Stimulated activated CD4-positive, alpha-beta T cell treated with anti-CD3 and anti-CD28 coated beads, Interleukin-4, amount 100 ng/mL, for 4 hours (primary cell): ENCODE measurements around the gene NPDC1.
"Not testable (repeated sequence)": the region's sequence is repeated elsewhere in the genome, so short reads cannot be mapped to it uniquely, and the experiment has no call there.

Experiments used
- DNase-seq, 2 experiments: peaks; one replicate each; pipeline ENCODE4 v3.0.0-alpha.2; 2020

NPDC1 gene

GRCh38 chr9:137009217-137009616, 36.8 kb downstream of the NPDC1 start:
- no peak for DNase-seq

GRCh38 chr9:137008312-137008711, 37.7 kb downstream of the NPDC1 start:
- DNase-seq, result no peak

- DNase-seq, result no peak
Measured at GRCh38 chr9:137007816-137008270, 38.1 kb downstream of the NPDC1 start.

GRCh38 chr9:137007108-137007815, 38.7 kb downstream of the NPDC1 start:
- no peak for DNase-seq

GRCh38 chr9:137006116-137007003, 39.6 kb downstream of the NPDC1 start:
- no peak for DNase-seq

- DNase-seq, result not testable (repeated sequence)
Measured at GRCh38 chr9:137004285-137004684, 41.7 kb downstream of the NPDC1 start.

- no peak for DNase-seq
Measured at GRCh38 chr9:137002646-137003041, 43.3 kb downstream of the NPDC1 start.

GRCh38 chr9:137001857-137002645, 43.9 kb downstream of the NPDC1 start:
- DNase-seq, result no peak

- DNase-seq, result no peak
Measured at GRCh38 chr9:137000177-137000930, 45.6 kb downstream of the NPDC1 start.

- DNase-seq, result no peak
Measured at GRCh38 chr9:136997830-136998234, 48.1 kb downstream of the NPDC1 start.

GRCh38 chr9:136997371-136997770, 48.6 kb downstream of the NPDC1 start:
- no peak for DNase-seq

- peak; percentile 23 to 29 for DNase-seq
Measured at GRCh38 chr9:136996361-136997292, 49.4 kb downstream of the NPDC1 start, which contains the start of gene CLIC3. Gene CLIC3, minus strand, starts transcription at chr9:136996568. Its CDS starts 25 bp downstream, at chr9:136996543.

- DNase-seq, result no peak
Measured at GRCh38 chr9:136995772-136996311, 50.1 kb downstream of the NPDC1 start.

GRCh38 chr9:136995362-136995761, 50.6 kb downstream of the NPDC1 start:
- DNase-seq, result no peak

- DNase-seq, result no peak
Measured at GRCh38 chr9:136994888-136995230, 51.1 kb downstream of the NPDC1 start.

GRCh38 chr9:136994180-136994887, 51.6 kb downstream of the NPDC1 start:
- no peak for DNase-seq

- DNase-seq, result no peak
Measured at GRCh38 chr9:136992819-136993369, 53.1 kb downstream of the NPDC1 start.

GRCh38 chr9:136991993-136992818, 53.8 kb downstream of the NPDC1 start, which contains the start of gene PAXX:
Gene PAXX, plus strand, starts transcription at chr9:136992422. Its CDS starts 22 bp downstream, at chr9:136992444.
- DNase-seq, result peak; percentile 90 to 97
